GM12891 (cell line): ENCODE data around the gene PRR15L.

ENCODE experiments used
- POLR2A ChIP-seq: IDR thresholded peaks from 2 replicates; pipeline ENCODE4 v1.6.1; 2011; ENCODE audit warnings: low read depth, low read length, control low read depth
- POLR2AphosphoS5 ChIP-seq: IDR thresholded peaks from 2 replicates; pipeline ENCODE4 v1.6.1; 2011; ENCODE audit warnings: low read depth, low read length, control low read depth
- SPI1 ChIP-seq: IDR thresholded peaks from 2 replicates; pipeline ENCODE4 v1.6.1; 2011; ENCODE audit warnings: low read depth, low read length, control low read depth
- TAF1 ChIP-seq: IDR thresholded peaks from 2 replicates; pipeline ENCODE4 v1.6.1; 2011; ENCODE audit warnings: low read depth, low read length, control low read depth

GRCh38 chr17:47929218-47930000 lies 28.3 kb downstream of the PRR15L start:
- TF ChIP-seq TAF1 = no peak
- TF ChIP-seq POLR2A = no peak
- no peak for TF ChIP-seq SPI1
- no peak for TF ChIP-seq POLR2AphosphoS5
